A172 (cell line): Measurements from ENCODE around the gene NDUFS3. TPM values are rescaled to one million over a fixed set of nuclear protein-coding genes. Genes with fewer than 3 reads are reported as not detected.
A peak's percentile ranks its signal among the peaks of the same experiment; 100 is the strongest.
"Not testable (repeated sequence)": the region's sequence is repeated elsewhere in the genome, so short reads cannot be mapped to it uniquely, and the experiment has no call there.

Experiments
- DNase-seq: peaks from one replicate; pipeline ENCODE4 v3.0.0-alpha.2; 2015; ENCODE audit warnings: low spot score
- total RNA-seq: library from RNA; depleted of rRNA; stranded (reverse); fragments of >200 nt; shearing (Covaris generic); gene quantifications from 2 replicates; pipeline ENCODE4 v1.2.3, GENCODE V29; 2014

NDUFS3 gene
- total RNA-seq, 1 experiment from 2014 or later: 152 TPM

- no peak for DNase-seq
Observed at GRCh38 chr11:47558695-47559094, 20.2 kb upstream of the NDUFS3 start.

DNA sequence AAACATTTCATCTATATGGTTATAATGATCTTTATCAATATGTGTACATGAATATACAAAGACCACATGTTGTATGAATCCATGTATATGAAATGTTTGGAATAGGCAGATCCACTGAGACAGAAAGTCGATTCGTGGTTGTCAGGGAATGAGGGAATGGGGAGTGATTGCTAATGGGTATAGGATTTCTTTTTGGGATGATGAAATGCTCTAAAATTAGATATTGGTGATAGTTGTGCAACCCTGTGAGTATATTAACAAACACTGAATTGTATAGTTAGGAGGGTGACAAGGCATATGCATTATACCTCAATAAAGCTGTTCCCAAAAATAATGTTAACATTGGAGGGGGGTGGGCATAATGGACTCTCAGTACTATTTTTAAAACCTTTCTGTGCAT, 18.4 kb upstream of the NDUFS3 start:
- no peak for DNase-seq

DNA sequence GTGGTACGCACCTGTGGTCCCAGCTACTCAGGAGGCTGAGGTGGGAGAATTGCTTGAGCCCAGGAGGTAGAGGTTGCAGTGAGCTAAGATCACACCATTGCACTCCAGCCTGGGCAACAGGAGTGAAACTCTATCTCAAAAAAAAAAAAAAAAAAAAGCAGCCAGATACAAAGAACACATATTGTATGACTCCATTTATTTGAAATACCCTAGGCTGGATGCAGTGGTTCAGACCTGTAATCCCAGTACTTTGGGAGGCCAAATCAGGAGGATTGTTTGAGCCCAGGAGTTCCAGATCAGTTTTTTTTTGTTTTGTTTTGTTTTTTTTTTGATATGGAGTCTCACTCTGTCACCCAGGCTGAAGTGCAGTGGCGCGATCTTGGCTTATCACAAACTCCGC, 16.5 kb upstream of the NDUFS3 start:
- not testable (repeated sequence) for DNase-seq

DNA sequence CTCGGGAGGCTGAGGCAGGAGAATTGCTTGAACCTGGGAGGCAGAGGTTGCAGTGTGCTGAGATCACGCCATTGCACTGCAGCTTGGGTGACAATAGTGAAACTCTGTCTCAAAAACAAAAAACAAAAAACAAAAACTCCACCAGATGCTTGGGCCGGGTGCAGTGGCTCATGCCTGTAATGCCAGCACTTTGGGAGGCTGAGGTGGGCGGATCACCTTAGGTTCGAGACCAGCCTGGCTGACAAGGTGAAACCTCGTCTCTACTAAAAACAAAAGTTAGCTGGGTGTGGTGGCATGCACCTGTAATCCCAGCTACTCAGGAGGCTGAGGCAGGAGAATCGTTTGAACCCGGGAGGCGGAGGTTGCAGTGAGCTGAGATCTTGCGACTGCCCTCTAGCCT, 14.5 kb upstream of the NDUFS3 start:
- not testable (repeated sequence) for DNase-seq

- DNase-seq: no peak
Observed at GRCh38 chr11:47564933-47565339, 13.9 kb upstream of the NDUFS3 start.

GRCh38 chr11:47565340-47566148, 13.3 kb upstream of the NDUFS3 start, which contains the start of gene PTPMT1:
TSS of gene PTPMT1 (plus strand) at chr11:47565599. CDS start at chr11:47565623, 24 bp downstream.
- DNase-seq: peak; percentile 40

DNA sequence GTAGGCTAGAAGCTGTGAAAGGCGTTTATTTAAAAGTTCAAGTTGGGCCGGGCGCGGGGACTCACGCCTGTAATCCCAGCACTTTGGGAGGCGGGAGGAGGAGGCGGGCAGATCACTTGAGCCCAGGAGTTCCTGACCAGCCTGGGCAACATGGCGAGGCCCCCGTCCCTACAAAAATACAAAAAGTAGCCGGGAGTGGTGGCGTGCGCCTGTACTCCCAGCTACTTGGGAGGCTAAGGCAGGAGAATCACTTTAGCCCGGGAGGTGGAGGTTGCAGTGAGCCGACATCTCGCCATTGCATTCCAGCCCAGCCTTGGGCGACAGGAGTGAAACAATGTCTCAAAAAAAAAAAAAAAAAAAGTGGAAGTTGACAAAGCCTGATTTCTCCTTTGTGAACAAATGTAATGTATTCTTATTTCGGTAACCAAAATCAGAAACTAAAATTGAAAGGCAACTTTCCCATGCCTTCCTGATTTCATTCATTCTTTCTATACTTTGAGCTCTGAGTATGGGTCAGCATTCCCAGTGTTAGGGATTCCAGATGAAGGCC, 12.7 kb upstream of the NDUFS3 start:
- DNase-seq: no peak

DNA sequence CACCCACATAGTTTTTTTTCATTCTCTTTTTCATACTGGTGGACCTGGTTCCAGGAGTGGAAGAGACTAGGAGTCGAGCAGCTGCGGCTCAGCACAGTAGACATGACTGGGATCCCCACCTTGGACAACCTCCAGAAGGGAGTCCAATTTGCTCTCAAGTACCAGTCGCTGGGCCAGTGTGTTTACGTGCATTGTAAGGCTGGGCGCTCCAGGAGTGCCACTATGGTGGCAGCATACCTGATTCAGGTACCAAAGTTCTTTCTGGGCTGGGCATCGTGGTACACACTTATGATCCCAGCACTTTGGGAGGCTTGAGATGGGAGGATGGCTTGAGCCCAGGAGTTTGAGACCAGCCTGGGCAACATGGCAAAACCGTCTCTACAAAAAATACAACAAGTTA, 9.2 kb upstream of the NDUFS3 start:
- no peak for DNase-seq

DNA sequence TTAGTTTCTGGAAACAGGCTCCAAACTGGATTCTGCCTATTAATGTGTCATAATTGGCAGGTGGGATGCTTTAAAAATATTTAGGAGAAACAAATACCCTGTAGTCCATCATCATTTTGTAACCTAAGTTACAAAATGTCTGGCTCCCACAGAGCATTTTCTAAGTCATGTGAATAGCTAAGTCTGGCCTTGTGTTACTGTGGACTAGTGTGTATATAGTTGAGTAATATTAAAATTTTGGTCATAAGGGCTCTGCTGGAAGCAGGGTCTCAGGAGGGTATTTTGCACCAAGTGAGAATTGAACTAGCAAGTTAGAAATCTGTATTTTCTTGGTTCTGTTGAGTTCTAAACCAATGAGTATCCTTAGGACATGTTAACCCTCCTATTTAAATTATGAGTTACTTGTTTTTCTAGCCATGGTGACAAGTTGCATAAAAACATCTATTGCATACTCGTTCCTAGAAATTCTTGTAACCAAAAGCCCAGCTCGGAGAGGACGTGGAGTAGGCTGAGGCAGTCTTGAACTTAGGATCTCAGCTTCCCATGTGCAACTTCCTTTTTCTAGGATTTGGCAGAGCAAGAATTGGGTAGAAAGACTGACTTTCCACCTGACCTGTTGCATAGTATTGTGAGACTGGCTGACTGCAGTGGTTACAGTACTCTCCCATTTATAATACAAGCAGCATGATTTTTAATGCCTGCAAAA, 8.1 kb upstream of the NDUFS3 start:
- DNase-seq: no peak

GRCh38 chr11:47571357-47571729, 7.5 kb upstream of the NDUFS3 start:
- DNase-seq: no peak

GRCh38 chr11:47571895-47572294, 7.0 kb upstream of the NDUFS3 start:
- DNase-seq: peak; percentile 48

GRCh38 chr11:47572715-47573255, 6.1 kb upstream of the NDUFS3 start:
- DNase-seq: no peak

GRCh38 chr11:47573321-47573720, 5.6 kb upstream of the NDUFS3 start:
- no peak for DNase-seq

DNA sequence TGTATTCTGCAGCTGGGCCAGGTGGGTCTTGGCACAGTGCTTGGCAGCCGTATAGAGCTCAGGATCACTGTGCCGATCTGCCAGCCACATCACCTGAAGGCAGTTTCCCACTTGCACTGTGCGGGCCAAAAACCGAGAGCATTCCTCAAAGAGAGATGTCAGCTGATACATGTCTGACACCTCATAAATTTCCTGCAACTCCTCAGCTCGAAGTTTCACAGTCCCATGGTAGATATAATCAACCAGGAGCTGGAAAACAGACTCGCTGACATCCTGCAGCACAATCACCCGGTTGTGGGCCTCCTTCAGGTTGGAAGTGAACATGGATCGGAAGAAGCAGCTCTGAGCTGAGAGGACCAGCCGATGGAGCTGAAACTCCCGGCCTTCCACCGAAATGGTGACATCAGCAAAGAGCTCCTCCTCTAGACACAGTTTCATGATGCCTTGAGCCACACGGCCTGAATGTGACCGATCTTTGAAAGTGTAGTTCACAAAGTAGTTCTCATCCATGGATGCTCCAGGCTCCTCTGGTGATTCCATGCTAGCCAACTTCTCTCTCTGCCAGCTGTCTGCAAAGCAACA, 1.3 kb upstream of the NDUFS3 start:
- no peak for DNase-seq

- no peak for DNase-seq
Observed at GRCh38 chr11:47583844-47584243, 5.0 kb downstream of the NDUFS3 start.

DNA sequence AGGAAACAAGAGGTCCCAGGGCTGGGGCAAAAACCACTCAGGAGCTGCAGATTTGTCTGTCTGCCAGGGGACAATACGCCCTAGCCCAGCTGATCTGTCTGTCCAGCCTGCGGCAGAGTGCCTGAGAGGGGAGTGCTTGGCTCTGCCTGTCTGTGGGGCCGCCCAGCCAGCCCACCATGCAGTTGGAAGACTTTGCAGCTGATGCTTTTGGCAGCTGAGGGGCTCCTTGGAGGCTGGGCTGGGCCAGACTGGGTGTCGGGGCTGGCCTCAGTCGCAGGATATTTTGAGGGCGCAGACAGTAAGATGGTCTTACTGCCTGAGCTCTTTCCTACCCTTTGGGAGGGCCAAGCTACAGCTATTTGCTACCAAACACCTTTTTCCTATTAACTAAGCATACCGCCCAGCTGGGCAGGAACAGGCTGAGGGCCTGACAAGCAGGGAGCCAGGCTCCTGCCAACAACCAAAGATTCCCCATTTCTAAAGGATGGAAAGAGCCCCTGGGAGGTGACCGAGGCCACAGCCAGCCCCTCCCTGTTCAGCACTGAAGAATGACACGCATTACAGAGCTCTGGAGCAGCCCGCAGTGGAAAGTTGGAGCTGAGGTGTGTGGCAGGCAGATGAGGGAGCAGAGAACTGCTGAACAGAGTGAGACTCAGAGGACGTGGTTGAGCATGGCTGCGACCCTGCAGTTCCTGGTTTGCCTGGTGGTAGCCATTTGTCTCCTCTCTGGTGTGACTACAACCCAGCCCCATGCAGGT, 7.4 kb downstream of the NDUFS3 start, which contains the start of gene FAM180B:
Gene FAM180B (plus strand): TSS at position 581 of the 758 bp plus-strand sequence. CDS start 91 bp downstream, at position 672.
- no peak for DNase-seq

GRCh38 chr11:47587039-47587716, 8.3 kb downstream of the NDUFS3 start:
- DNase-seq: no peak

DNA sequence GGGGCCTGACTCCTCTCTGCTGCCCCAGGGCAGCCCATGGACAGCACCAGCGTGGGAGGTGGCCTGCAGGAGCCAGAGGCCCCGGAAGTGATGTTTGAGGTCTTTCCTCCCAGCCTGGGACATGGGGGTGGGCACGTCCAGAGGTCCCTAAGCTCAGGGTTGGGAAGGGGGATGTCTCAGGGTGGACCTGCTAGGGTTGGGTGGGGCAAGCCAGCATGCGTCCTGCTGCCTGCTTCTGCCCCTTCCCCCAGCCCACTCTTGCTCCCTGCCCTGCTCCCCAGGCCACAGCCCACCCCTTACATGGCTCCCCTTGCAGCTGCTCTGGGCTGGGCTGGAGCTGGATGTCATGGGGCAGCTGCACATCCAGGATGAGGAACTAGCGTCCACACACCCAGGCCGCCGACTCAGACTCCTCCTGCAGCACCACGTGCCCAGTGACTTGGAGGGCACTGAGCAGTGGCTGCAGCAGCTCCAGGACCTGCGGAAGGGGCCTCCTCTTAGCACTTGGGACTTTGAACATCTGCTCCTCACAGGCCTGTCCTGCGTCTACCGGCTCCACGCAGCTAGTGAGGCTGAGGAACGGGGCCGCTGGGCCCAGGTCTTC, 9.0 kb downstream of the NDUFS3 start:
- DNase-seq: no peak

DNA sequence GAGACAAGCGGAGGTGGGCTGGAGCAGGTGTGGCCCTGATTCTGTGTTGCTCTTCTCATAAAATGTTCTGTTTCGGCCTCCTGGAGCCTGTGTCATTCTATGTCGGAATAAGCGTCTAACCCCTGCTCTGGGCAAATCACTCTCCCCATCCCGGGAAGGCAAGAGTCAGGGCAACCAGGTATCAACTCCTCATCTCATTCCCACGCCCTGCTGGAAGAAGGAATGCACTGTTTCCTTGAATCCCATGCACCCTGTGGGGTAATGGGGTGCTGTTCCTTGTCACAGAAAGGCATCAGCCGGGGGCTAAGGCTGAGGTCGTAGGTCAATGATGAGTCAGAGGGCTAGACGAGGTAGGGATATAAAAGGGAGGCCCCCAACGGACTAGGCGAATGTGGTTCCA, 10.2 kb downstream of the NDUFS3 start:
- DNase-seq: no peak

DNA sequence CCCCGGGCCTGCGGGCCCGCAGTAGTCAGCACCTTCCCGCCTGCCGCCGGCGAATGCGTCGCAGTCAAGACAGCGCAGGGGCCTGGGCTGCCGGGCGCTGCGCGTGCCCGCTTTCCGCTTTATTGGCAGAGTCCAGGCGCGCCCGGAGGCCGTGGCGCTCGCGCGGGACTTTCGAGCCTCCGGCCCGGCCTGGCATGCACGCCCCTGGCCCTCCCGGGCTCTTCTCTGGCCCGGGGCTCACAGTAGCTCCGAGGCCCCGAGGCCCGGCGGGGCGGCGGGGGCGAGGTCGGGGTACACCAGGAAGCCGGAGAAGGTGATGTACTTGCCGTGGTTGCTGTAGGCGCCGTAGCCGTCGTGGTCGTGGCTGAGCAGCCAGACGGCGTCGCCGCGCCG, 10.7 kb downstream of the NDUFS3 start:
- no peak for DNase-seq
